ENCODE results near the gene FGD5. TPM values are rescaled to one million over a fixed set of nuclear protein-coding genes. Genes with fewer than 3 reads are reported as not detected.

The FGD5 gene
- total and polyA plus RNA-seq, 9 of the 15 experiments (the other 6 are each of a cell fraction or from before 2014, with no cell fraction given), result 0.18 TPM; not detected in 8

DNA sequence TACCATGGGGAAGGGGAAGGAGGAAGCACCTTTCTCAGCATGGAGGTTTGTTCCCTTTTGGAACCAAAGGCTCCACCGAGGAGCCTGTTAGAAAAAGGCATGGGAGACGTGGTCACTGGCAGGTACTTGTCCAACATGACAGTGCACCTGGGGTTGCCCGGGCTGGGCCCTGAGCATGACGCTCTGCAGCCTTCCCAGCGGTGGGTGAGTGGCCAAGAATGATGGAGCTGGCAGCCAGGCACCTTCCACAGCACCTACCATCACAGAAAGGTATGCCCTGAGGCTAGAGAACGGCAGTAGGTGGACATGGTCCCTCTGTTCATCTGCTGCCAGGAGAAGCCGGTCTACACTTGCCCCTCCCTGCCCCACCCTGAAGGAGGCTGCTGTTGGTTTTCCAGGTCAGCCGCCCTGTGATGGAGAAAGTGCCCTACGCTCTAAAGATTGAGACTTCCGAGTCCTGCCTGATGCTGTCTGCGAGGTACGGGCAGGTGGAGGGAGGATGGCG lies 99.6 kb downstream of the FGD5 start (continued):
- no peak for TF ChIP-seq ZNF518B (CRISPR knock-in tag; IDR thresholded peaks at IDR 0.05)
- no peak for TF ChIP-seq PRMT5 (CRISPR knock-in tag; IDR thresholded peaks at IDR 0.05)
- TF ChIP-seq HES1 (IDR thresholded peaks at IDR 0.05; ENCODE audit: low read depth), result no peak
- TF ChIP-seq, protein P1, sequence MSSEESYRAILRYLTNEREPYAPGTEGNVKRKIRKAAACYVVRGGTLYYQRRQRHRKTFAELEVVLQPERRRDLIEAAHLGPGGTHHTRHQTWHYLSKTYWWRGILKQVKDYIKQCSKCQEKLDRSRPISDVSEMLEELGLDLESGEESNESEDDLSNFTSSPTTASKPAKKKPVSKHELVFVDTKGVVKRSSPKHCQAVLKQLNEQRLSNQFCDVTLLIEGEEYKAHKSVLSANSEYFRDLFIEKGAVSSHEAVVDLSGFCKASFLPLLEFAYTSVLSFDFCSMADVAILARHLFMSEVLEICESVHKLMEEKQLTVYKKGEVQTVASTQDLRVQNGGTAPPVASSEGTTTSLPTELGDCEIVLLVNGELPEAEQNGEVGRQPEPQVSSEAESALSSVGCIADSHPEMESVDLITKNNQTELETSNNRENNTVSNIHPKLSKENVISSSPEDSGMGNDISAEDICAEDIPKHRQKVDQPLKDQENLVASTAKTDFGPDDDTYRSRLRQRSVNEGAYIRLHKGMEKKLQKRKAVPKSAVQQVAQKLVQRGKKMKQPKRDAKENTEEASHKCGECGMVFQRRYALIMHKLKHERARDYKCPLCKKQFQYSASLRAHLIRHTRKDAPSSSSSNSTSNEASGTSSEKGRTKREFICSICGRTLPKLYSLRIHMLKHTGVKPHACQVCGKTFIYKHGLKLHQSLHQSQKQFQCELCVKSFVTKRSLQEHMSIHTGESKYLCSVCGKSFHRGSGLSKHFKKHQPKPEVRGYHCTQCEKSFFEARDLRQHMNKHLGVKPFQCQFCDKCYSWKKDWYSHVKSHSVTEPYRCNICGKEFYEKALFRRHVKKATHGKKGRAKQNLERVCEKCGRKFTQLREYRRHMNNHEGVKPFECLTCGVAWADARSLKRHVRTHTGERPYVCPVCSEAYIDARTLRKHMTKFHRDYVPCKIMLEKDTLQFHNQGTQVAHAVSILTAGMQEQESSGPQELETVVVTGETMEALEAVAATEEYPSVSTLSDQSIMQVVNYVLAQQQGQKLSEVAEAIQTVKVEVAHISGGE (CRISPR knock-in tag; IDR thresholded peaks at IDR 0.05), result no peak
- no peak for TF ChIP-seq ZNF134 (CRISPR knock-in tag; conservative IDR thresholded peaks at IDR 0.05)
- TF ChIP-seq, protein P2, sequence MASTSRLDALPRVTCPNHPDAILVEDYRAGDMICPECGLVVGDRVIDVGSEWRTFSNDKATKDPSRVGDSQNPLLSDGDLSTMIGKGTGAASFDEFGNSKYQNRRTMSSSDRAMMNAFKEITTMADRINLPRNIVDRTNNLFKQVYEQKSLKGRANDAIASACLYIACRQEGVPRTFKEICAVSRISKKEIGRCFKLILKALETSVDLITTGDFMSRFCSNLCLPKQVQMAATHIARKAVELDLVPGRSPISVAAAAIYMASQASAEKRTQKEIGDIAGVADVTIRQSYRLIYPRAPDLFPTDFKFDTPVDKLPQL (IDR thresholded peaks at IDR 0.05; ENCODE audit: extremely low read depth, insufficient read length), result no peak
- no peak for TF ChIP-seq STAG1 (CRISPR knock-in tag; IDR thresholded peaks at IDR 0.05; ENCODE audit: borderline replicate concordance)
- no peak for TF ChIP-seq HNRNPLL (IDR thresholded peaks at IDR 0.05; ENCODE audit: low read depth, low read length, poor library complexity, severe bottlenecking)
- no peak for TF ChIP-seq ZNF146 (CRISPR knock-in tag; IDR thresholded peaks at IDR 0.05; ENCODE audit: unreplicated experiment)
- no peak for TF ChIP-seq SMARCE1 (IDR thresholded peaks at IDR 0.05)
- no peak for TF ChIP-seq POLR3A (IDR thresholded peaks at IDR 0.05; ENCODE audit: borderline replicate concordance, extremely low read depth, insufficient read depth, insufficient read length)
- TF ChIP-seq BDP1 (IDR thresholded peaks at IDR 0.05; ENCODE audit: insufficient read depth, insufficient read length), result no peak
- TF ChIP-seq PTRF (tag; IDR thresholded peaks at IDR 0.05), result no peak

Measured in K562 (cell line).